Naive thymus-derived CD8-positive, alpha-beta T cell (primary cell): ENCODE results near the gene PLA2G3. TPM values are rescaled to one million over a fixed set of nuclear protein-coding genes. Genes with fewer than 3 reads are reported as not detected.
A peak's percentile ranks its signal among the peaks of the same experiment; 100 is the strongest.
"Not testable (repeated sequence)": the region's sequence is repeated elsewhere in the genome, so short reads cannot be mapped to it uniquely, and the experiment has no call there.

ENCODE experiments used
- ATAC-seq, 2 donors: fragments of 150-1000 bp; cut with Tn5 transposase in 1 of 2; sonication (Bioruptor Pico), chemical (Tn5 transposase) in 1 of 2; 1 replicate in 1 of 2; 2 replicates in 1 of 2; pipeline ENCODE4 v1.10.0; 2021; ENCODE audit warnings: mild to moderate bottlenecking in 2 of 2, moderate library complexity in 2 of 2
- POLR2A ChIA-PET: fragments of 350-600 bp; sonication (Branson Sonifier 250); formaldehyde crosslinking; loops from one replicate; lab custom pipeline; 2021; ENCODE audit warnings: antibody characterized with exemption; lab: Charles Lee
- DNase-seq, 10 donors: peaks; one replicate each; pipeline versions ENCODE4 v3.0.0 to v3.0.0-alpha.2; 2020 to 2022
- H3K27ac Mint-ChIP-seq, 10 donors: one replicate each; pipeline ENCODE4 v1.8.0; 2020 to 2022; ENCODE audit warnings: mild to moderate bottlenecking in 10 of 10, mixed read lengths in 10 of 10, moderate library complexity in 4 of 10, inconsistent platforms in 1 of 10
- H3K27me3 Mint-ChIP-seq, 5 donors: one replicate each; pipeline ENCODE4 v1.8.0; 2021 to 2022; ENCODE audit warnings: mixed read lengths in 5 of 5
- H3K36me3 Mint-ChIP-seq, 3 donors: one replicate each; pipeline ENCODE4 v1.8.0; 2020 to 2022; ENCODE audit warnings: mixed read lengths in 3 of 3, mild to moderate bottlenecking in 2 of 3, inconsistent platforms in 1 of 3
- H3K4me1 Mint-ChIP-seq, 4 donors: one replicate each; pipeline ENCODE4 v1.8.0; 2021 to 2022; ENCODE audit warnings: mixed read lengths in 4 of 4
- H3K4me3 Mint-ChIP-seq, 10 donors: one replicate each; pipeline ENCODE4 v1.8.0; 2020 to 2022; ENCODE audit warnings: mild to moderate bottlenecking in 10 of 10, mixed read lengths in 10 of 10, moderate library complexity in 6 of 10, inconsistent platforms in 1 of 10
- H3K9me3 Mint-ChIP-seq, 9 donors: one replicate each; pipeline ENCODE4 v1.8.0; 2020 to 2022; ENCODE audit warnings: mixed read lengths in 9 of 9, mild to moderate bottlenecking in 3 of 9, inconsistent platforms in 1 of 9, moderate library complexity in 1 of 9
- polyA plus RNA-seq, 3 donors: library from polyadenylated mRNA; unstranded; fragments of 300-500 nt; fragmentation: Illumina TruSeq; gene quantifications; one replicate each; pipeline ENCODE4 v1.2.3, GENCODE V29; 2021
- total RNA-seq, 8 experiments: library from RNA in 2 of 8; stranded (reverse) in 2 of 8; gene quantifications; one replicate each; pipeline ENCODE4 v1.2.3 and lab custom pipeline; 2021 to 2026

The PLA2G3 gene
- not detected for total RNA-seq
- polyA plus RNA-seq = not detected
- total RNA-seq (lab: John Stamatoyannopoulos, UW) = 0 to 0.26 (median 0) reads per million in 6 experiments

GRCh38 chr22:31139866-31140716 is at the start of gene PLA2G3:
Gene PLA2G3 (minus strand): TSS chr22:31140508. CDS start chr22:31140354, 154 bp downstream.
- no peaks in the 10 kb centered on the region for H3K4me1 Mint-ChIP-seq
- H3K9me3 Mint-ChIP-seq = peaks cover 0 to 13% (median 0%) of the 10 kb centered on the region in 9 donors
- no peak within 1 kb of the TSS for H3K4me3 Mint-ChIP-seq
- H3K27me3 Mint-ChIP-seq = peaks cover 0 to 9% (median 7%) of the 10 kb centered on the region in 5 donors
- ATAC-seq (no peak), DNase-seq (no peak)
- peak within 1 kb of the TSS in 1 of 10 donors; percentile 76 for H3K27ac Mint-ChIP-seq
- POLR2A ChIA-PET = no interaction called here
- H3K36me3 Mint-ChIP-seq = peaks cover 0 to 5% (median 0%) of the 10 kb centered on the region in 3 donors

GRCh38 chr22:31187627-31188026 is 47.3 kb upstream of the PLA2G3 start:
- Mint-ChIP-seq H3K36me3 (peaks cover 0 to 51% (median 6%) of the 10 kb centered on the region in 3 donors), H3K27ac (peak overlapping the region in 3 of 10 donors; percentile 11 to 66 (median 28)), H3K4me1 (peaks cover 0 to 11% (median 7%) of the 10 kb centered on the region in 4 donors), H3K9me3 (no peaks in the 10 kb centered on the region), H3K4me3 (no peak overlapping the region), H3K27me3 (no peaks in the 10 kb centered on the region)
- DNase-seq = no peak
- POLR2A ChIA-PET = no interaction called here
- ATAC-seq = no peak

GRCh38 chr22:31185056-31185455 is 44.7 kb upstream of the PLA2G3 start:
- H3K27me3 Mint-ChIP-seq = no peaks in the 10 kb centered on the region
- ATAC-seq = no peak
- peaks cover 0 to 2% (median 0%) of the 10 kb centered on the region in 9 donors for H3K9me3 Mint-ChIP-seq
- peaks cover 0 to 41% (median 13%) of the 10 kb centered on the region in 3 donors for H3K36me3 Mint-ChIP-seq
- POLR2A ChIA-PET = no interaction called here
- H3K4me3 Mint-ChIP-seq = no peak overlapping the region
- peaks cover 0 to 8% (median 3%) of the 10 kb centered on the region in 4 donors for H3K4me1 Mint-ChIP-seq
- no peak for DNase-seq
- H3K27ac Mint-ChIP-seq = no peak overlapping the region

- no peak overlapping the region for H3K27ac Mint-ChIP-seq
- H3K27me3 Mint-ChIP-seq = no peaks in the 10 kb centered on the region
- ATAC-seq (no peak), DNase-seq (no peak)
- peaks cover 0 to 35% (median 13%) of the 10 kb centered on the region in 3 donors for H3K36me3 Mint-ChIP-seq
- peaks cover 0 to 2% (median 0%) of the 10 kb centered on the region in 9 donors for H3K9me3 Mint-ChIP-seq
- H3K4me3 Mint-ChIP-seq = no peak overlapping the region
- H3K4me1 Mint-ChIP-seq = peaks cover 0 to 9% (median 6%) of the 10 kb centered on the region in 4 donors
- POLR2A ChIA-PET = no interaction called here
Observed at GRCh38 chr22:31184015-31184414, 43.7 kb upstream of the PLA2G3 start.

- POLR2A ChIA-PET = no interaction called here
- no peaks in the 10 kb centered on the region for H3K27me3 Mint-ChIP-seq
- peak overlapping the region in 4 of 10 donors; percentile 10 to 56 (median 27) for H3K27ac Mint-ChIP-seq
- H3K4me1 Mint-ChIP-seq = peaks cover 0 to 26% (median 12%) of the 10 kb centered on the region in 4 donors
- peaks cover 0 to 45% (median 13%) of the 10 kb centered on the region in 3 donors for H3K36me3 Mint-ChIP-seq
- H3K4me3 Mint-ChIP-seq = no peak overlapping the region
- no peak for ATAC-seq
- peaks cover 0 to 2% (median 0%) of the 10 kb centered on the region in 9 donors for H3K9me3 Mint-ChIP-seq
- DNase-seq = no peak
Observed at GRCh38 chr22:31179345-31179744, 39.0 kb upstream of the PLA2G3 start.

GRCh38 chr22:31178859-31179258 is 38.6 kb upstream of the PLA2G3 start:
- Mint-ChIP-seq H3K9me3 (peaks cover 0 to 2% (median 0%) of the 10 kb centered on the region in 9 donors), H3K36me3 (peaks cover 0 to 48% (median 13%) of the 10 kb centered on the region in 3 donors), H3K4me1 (peaks cover 2 to 28% (median 12%) of the 10 kb centered on the region in 4 donors), H3K27me3 (no peaks in the 10 kb centered on the region), H3K4me3 (no peak overlapping the region), H3K27ac (peak overlapping the region in 2 of 10 donors; percentile 32 to 43)
- ATAC-seq (no peak), DNase-seq (no peak)
- POLR2A ChIA-PET = no interaction called here

- no peak for DNase-seq
- POLR2A ChIA-PET = interaction anchor here (0.6 kb wide), 1 partner anchor 52 kb away, joined by 3 read pairs; no protein-coding TSS in a partner anchor
- Mint-ChIP-seq H3K36me3 (peaks cover 0 to 52% (median 13%) of the 10 kb centered on the region in 3 donors), H3K27me3 (no peaks in the 10 kb centered on the region), H3K9me3 (peaks cover 0 to 2% (median 0%) of the 10 kb centered on the region in 9 donors), H3K4me3 (no peak overlapping the region), H3K4me1 (peaks cover 3 to 39% (median 20%) of the 10 kb centered on the region in 4 donors), H3K27ac (peak overlapping the region in 1 of 10 donors; percentile 6)
- ATAC-seq = no peak
Observed at GRCh38 chr22:31177420-31178162, 37.3 kb upstream of the PLA2G3 start.

- Mint-ChIP-seq H3K27ac (peak overlapping the region in 1 of 10 donors; percentile 80), H3K4me3 (no peak overlapping the region), H3K4me1 (peaks cover 3 to 44% (median 21%) of the 10 kb centered on the region in 4 donors), H3K27me3 (no peaks in the 10 kb centered on the region), H3K36me3 (peaks cover 0 to 54% (median 13%) of the 10 kb centered on the region in 3 donors), H3K9me3 (peaks cover 0 to 2% (median 0%) of the 10 kb centered on the region in 9 donors)
- DNase-seq = no peak
- POLR2A ChIA-PET = no interaction called here
- no peak for ATAC-seq
Observed at GRCh38 chr22:31176923-31177322, 36.6 kb upstream of the PLA2G3 start.

GRCh38 chr22:31173386-31174145 is 33.3 kb upstream of the PLA2G3 start:
- POLR2A ChIA-PET = no interaction called here
- H3K4me3 Mint-ChIP-seq = no peak overlapping the region
- H3K36me3 Mint-ChIP-seq = peaks cover 0 to 54% (median 6%) of the 10 kb centered on the region in 3 donors
- no peaks in the 10 kb centered on the region for H3K27me3 Mint-ChIP-seq
- ATAC-seq (no peak), DNase-seq (no peak)
- peak overlapping the region in 2 of 10 donors; percentile 25 to 56 for H3K27ac Mint-ChIP-seq
- H3K9me3 Mint-ChIP-seq = no peaks in the 10 kb centered on the region
- H3K4me1 Mint-ChIP-seq = peaks cover 6 to 53% (median 21%) of the 10 kb centered on the region in 4 donors

- peaks cover 15 to 52% (median 32%) of the 10 kb centered on the region in 4 donors for H3K4me1 Mint-ChIP-seq
- DNase-seq, H3K4me3 Mint-ChIP-seq, POLR2A ChIA-PET, H3K9me3 Mint-ChIP-seq, ATAC-seq, H3K27me3 Mint-ChIP-seq, H3K27ac Mint-ChIP-seq: not testable (repeated sequence)
- peaks cover 0 to 59% (median under 1%) of the 10 kb centered on the region in 3 donors for H3K36me3 Mint-ChIP-seq
Observed at GRCh38 chr22:31171734-31172133, 31.4 kb upstream of the PLA2G3 start.

- DNase-seq (no peak), ATAC-seq (no peak)
- H3K27ac Mint-ChIP-seq = no peak overlapping the region
- peaks cover 0 to 59% (median 2%) of the 10 kb centered on the region in 3 donors for H3K36me3 Mint-ChIP-seq
- H3K27me3 Mint-ChIP-seq = no peaks in the 10 kb centered on the region
- H3K4me1 Mint-ChIP-seq = peaks cover 17 to 58% (median 38%) of the 10 kb centered on the region in 4 donors
- H3K9me3 Mint-ChIP-seq = no peaks in the 10 kb centered on the region
- POLR2A ChIA-PET = interaction anchor here (1.1 kb wide), 1 partner anchor 11 kb away, joined by 3 read pairs; the partner anchor contains the start of gene RNF185
- H3K4me3 Mint-ChIP-seq = no peak overlapping the region
Observed at GRCh38 chr22:31170971-31171370, 30.7 kb upstream of the PLA2G3 start.
